IPS-NIHi7 (cell line): Measurements from ENCODE around the gene LDHAL6B.

ENCODE experiments used
- DNase-seq: peaks from one replicate; pipeline ENCODE4 v3.0.0; 2012; ENCODE audit warnings: mixed read lengths; ENCODE audit errors: extremely low spot score

The LDHAL6B gene

DNA sequence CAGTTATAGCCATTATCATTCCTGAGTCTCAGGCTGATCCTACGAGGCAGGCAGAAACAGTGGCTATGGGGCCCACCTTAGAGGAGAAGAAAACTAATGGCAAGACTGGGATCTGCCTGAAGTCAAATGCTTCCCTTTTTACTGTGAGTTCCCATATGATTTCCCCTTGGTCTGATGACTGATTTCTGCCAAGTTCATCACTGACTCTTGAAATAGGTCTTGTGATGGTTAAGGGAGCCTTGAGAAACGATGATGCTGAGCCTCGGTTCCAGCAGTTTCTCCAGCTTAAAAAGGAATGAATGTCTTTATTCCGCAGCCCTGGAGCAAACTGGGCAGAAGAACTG is 29.4 kb upstream of the LDHAL6B start:
- no peak for DNase-seq

DNA sequence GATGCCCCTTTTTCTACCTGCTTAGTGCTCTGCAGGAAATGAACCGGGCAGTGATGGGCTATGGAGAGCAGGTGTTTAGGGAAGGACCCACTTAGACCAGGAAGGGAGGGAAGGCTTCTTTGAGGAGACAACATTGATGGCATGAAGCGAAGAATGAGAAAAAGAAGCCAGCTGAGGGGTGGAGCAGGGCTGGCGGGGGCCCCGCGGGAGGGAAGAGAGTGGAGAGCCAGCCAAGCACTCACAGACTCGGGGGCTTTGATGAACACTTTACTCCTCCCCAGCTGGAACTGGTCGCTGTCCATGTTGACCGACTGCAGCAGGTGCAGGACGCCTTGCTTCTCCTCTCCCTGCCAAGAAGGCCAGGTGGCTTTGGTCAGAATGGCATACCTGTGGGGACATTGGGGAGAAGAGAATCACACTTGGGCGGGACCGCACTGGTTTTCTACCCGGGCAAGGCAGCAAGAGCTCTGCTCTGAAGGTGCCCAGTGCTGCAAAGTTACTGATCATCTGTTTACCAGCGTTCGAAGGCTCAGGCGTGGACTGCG is 28.4 kb upstream of the LDHAL6B start:
- no peak for DNase-seq

- DNase-seq = no peak
Measured at GRCh38 chr15:59179717-59180116, 26.9 kb upstream of the LDHAL6B start.

DNA sequence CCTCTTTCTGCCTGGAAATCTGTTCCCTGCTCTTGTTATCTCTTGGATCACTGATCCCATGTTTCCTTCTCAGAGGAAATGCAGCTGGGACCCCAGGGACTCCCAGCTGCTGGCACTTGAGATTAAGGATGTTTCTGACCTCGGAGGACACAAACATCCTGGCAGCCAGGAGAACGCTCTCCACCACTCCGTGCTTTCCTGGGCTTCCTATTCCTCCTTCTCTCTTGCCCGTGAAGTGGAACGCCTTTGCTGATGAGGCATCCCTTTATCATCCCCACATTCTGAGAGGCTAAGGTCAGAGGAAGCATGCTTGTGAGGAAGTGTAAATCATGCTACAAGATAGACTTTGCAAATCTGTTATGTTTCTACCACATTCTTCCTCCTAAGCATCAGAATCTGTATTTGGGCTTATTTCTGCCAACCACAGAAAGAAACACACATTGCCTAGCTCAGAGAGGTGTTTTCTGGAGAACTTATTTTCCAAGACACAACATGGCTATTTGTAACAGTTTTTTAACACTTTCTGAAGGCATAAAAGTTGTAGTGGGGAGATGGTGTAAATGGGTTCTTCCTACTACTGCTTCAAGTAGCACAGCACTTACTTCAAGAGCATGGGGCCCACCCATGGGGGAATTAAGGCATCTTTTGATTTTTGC is 25.6 kb upstream of the LDHAL6B start:
- no peak for DNase-seq

GRCh38 chr15:59185725-59186124 is 20.9 kb upstream of the LDHAL6B start:
- no peak for DNase-seq

GRCh38 chr15:59186501-59186900 is 20.1 kb upstream of the LDHAL6B start:
- no peak for DNase-seq

DNA sequence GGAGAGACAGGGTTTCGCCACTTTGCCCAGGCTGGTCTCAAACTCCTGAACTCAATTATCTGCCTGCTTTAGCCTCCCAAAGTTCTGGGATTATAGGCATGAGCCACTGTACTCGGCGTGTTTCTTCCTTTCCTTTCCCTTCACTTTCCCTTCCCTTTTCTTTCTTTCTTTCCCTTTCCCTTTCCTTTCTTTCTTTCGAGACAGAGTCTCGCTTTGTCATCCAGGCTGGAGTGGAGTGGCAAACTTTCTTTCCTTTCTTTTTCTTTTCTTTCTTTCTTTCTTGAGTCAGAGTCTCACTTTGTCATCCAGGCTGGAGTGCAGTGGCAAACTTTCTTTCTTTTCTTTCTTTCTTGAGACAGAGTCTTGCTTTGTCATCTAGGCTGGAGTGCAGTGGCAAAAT is 17.4 kb upstream of the LDHAL6B start:
- DNase-seq = no peak

- no peak for DNase-seq
Measured at GRCh38 chr15:59190291-59190690, 16.4 kb upstream of the LDHAL6B start.

DNA sequence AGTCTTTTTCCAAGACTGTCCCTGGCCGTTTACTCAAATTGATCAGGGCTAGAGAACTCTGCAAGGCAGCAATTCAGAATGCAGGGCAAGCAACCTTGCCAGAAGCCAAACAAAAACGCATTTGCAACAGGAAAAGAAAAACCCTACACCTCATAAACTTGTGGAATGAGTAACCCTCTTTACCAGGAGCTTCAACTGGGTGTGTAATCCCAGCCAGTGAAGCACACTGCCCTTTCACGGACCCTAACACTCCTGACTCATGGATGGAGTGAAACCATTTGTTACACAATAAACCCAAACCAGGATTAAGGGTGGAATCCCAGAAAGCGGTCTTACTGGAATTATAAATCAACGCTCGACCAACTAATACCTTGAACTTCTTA is 14.8 kb upstream of the LDHAL6B start:
- no peak for DNase-seq

DNA sequence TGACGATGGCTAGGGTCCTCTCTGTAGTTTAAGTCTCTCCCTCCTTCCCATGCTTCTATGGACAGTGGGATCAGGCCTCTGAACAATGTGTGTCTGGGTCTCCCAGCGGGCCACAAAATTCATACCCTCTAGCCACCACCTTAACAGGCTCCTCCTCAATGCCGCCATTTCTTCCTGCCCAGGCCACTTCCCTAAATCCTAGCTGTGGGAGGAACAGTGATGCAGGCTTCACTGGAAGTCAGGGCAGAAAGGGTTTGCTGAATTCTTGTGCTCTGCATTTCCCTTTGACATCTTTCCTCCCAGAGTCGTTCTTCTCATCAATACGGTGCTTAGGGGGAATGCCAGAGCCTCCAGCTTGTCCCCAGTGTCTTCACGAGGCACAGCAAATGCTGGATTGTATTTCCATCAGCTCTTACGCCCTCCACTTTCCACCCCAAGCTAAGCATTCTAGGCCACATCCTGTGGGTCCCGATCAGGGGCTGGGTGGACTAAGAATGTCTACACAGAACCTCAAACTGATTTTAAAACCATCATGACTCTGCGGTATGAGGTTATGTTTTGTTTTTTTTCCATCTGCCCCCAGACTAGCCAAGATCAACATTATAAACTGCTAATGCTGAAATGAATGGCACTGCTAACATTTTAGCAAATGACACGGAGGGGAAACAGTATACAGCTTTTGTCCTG is 11.9 kb upstream of the LDHAL6B start:
- no peak for DNase-seq

GRCh38 chr15:59196416-59196815 is 10.2 kb upstream of the LDHAL6B start:
- DNase-seq = no peak

DNA sequence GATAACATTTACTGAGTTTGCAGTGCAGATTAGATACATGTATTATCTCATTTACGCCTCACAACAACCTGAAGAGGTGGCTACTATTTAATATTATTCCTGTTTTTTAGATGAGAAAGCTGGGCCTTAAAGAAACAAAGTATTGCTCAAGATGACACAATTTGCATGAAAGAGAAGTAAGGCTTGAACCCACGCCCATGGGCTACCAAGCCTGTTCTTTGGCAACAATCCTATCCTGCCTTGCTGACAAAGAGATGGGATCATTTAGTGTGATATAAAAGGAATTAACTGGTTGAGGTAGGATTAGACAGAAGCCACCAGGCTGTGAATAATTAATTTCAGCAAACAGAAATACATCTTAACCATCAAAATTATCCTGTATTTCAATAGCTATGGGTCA is 9.2 kb upstream of the LDHAL6B start:
- no peak for DNase-seq

- DNase-seq = no peak
Measured at GRCh38 chr15:59199626-59200465, 6.8 kb upstream of the LDHAL6B start.

GRCh38 chr15:59200560-59200959 is 6.1 kb upstream of the LDHAL6B start:
- no peak for DNase-seq

DNA sequence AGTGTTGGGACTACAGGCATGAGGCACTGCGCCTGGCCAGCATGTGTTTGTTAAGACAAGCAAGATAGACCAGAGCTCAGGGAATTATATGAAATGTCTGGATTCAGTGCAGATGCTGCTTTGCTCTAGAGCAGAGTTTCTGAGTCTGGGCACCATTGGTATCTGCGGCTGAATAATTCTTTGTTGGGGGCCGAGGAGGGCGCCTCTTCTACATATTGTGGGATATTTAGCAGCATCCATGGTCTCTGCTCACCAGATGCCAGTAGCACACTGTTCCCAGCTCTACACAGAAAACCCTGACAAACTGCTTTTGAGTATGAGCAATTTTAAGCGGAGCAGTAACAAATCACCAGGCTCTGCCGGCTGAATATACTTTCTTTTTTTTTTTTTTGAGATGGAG is 3.6 kb upstream of the LDHAL6B start:
- no peak for DNase-seq

GRCh38 chr15:59203657-59204056 is 3.0 kb upstream of the LDHAL6B start:
- no peak for DNase-seq

DNA sequence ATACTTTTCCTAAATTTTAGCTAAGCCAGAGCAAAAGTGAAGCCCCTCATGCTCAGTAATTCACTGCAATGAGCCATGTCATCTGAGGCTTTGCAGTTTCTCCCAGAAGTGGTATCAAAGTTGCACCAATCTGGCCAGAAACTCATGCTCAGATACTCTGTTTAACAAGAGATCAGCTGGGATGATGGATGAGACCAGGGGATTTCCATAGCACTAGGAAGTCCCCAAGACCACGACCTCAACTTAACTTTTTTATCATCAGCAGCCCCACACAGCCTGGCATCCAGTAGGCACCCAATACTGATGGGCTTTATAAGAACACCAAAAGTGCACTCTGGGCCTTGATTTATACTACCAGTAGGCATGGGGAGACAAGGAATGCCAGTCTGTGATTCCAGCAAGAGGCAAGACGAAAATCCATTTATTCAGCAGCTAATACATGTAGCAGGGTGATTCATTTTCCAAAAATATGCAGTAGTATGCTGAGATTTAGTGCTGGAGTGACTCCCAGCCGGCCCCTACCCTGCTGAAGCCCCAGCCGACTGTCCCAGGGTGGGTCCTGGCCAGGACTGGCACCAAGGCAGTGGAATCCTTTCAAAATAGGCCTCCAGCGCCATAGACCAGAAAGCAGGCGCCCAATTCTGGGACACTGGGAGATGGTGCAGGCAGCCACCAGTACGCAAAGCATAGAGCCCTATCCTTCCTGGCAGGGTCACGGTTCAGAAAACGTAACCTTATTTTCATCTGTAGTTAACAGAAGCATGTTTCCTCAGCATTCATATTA is 612 bp upstream of the LDHAL6B start:
- DNase-seq = no peak

- no peak for DNase-seq
Measured at GRCh38 chr15:59208613-59209249, 2.1 kb downstream of the LDHAL6B start.

GRCh38 chr15:59210186-59210585 is 3.5 kb downstream of the LDHAL6B start:
- no peak for DNase-seq

DNA sequence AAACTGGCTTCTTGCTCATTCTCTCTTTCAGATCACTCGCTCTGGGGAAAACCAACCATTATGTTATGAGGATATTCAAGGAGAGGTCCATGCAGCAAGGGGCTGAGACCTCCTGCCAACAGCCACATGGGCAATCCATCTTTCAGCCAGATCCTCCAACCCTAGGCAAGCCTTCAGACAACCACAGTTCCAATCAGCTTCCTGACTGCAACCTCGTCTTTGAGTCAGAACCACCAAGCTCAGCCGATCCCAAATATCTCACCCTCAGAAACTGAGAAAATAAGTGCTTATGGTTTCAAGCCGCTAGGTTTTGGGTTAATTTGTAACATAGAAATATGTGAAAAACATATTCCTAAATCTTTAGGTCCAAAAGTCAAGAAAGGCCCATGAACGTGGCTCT is 10.3 kb downstream of the LDHAL6B start:
- no peak for DNase-seq

DNA sequence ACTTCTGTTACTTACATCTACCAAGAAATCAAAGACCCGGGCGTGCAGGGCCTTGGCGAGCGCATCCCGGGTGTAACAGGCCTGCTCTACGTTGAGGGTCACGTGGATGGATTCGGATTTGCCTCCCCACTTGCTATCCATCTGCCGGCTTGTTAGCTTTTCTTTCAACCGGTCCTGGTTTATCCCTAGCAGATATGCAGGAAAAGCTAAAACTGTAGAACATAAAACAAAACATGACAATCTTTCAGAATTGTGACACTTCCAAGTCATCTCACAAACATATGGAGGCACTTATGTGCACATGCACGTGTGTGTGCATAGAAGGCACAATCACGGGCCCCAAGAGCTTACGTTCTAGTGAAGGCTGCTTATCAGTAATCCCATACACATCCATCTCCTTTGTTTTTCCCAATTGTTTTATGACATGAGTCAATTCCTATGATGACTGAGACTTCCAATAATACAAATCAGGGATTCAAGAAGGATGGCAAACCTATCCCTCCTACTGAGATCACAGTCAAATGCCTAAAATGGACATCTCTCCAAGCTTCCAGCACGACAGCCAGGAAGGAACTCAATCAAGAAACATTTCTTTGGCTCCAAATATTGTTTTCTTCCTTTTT is 11.3 kb downstream of the LDHAL6B start:
- no peak for DNase-seq
